SU-DHL-6 (cell line): ENCODE results near the gene NDC80.

Experiments used
- EZH2phosphoT487 ChIP-seq: fragments of 200-600 bp; sonication (generic), shearing (Covaris generic); conservative IDR thresholded peaks from 2 replicates; pipeline ENCODE4 v1.6.1; 2018; ENCODE audit warnings: mild to moderate bottlenecking, antibody characterized with exemption, low read length, moderate library complexity, mixed read lengths
- TF ChIP-seq, protein P1 (sequence below): fragments of 200-600 bp; sonication (generic); IDR thresholded peaks from one replicate; pipeline ENCODE4 v1.5.1; 2017; ENCODE audit warnings: antibody characterized with exemption, mild to moderate bottlenecking, low read length, moderate library complexity; ENCODE audit not compliant: insufficient read depth, poor library complexity, severe bottlenecking

DNA sequence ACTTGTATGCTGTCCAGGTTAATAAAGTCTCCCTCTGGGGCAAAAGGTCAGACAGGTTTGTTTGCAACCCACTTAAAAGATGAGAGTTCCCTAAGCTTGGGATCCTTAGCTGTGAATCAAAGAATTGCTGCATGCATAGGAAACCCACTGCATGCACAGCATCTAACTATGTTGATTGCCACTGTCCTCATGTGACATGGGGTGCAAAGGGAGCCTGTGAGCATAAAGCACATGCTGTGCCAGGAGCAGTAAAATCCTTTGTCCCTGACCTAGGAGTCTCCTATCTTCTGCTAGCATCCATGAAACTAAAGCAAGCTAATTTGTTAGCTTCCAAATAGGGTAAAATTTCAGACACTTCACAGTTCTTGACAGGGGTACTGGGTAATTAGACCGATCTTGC lies 13.8 kb upstream of the NDC80 start:
- TF ChIP-seq, protein P1, sequence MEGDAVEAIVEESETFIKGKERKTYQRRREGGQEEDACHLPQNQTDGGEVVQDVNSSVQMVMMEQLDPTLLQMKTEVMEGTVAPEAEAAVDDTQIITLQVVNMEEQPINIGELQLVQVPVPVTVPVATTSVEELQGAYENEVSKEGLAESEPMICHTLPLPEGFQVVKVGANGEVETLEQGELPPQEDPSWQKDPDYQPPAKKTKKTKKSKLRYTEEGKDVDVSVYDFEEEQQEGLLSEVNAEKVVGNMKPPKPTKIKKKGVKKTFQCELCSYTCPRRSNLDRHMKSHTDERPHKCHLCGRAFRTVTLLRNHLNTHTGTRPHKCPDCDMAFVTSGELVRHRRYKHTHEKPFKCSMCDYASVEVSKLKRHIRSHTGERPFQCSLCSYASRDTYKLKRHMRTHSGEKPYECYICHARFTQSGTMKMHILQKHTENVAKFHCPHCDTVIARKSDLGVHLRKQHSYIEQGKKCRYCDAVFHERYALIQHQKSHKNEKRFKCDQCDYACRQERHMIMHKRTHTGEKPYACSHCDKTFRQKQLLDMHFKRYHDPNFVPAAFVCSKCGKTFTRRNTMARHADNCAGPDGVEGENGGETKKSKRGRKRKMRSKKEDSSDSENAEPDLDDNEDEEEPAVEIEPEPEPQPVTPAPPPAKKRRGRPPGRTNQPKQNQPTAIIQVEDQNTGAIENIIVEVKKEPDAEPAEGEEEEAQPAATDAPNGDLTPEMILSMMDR = no peak
- TF ChIP-seq EZH2phosphoT487 = no peak
